ENCODE results near the gene YPEL2. TPM values are rescaled to one million over a fixed set of nuclear protein-coding genes. Genes with fewer than 3 reads are reported as not detected.

The YPEL2 gene
- total RNA-seq, 1 donor from 2014 or later, result 5.3 TPM

- peaks cover 8% of the 10 kb centered on the region for H3K9me3 Mint-ChIP-seq
- H3K27ac Mint-ChIP-seq, result no peak overlapping the region
- no peak for DNase-seq (ENCODE audit: low spot score)
- H3K4me3 Mint-ChIP-seq (ENCODE audit: low read depth), result no peak overlapping the region
- H3K36me3 Mint-ChIP-seq (ENCODE audit: low read depth), result peaks cover 48% of the 10 kb centered on the region
- intact Hi-C loops (cut with micrococcal nuclease), result no loop called here
- H3K4me1 Mint-ChIP-seq (ENCODE audit: low read depth), result peaks cover 34% of the 10 kb centered on the region
- H3K27me3 Mint-ChIP-seq (ENCODE audit: low read depth), result no peaks in the 10 kb centered on the region
Measured at GRCh38 chr17:59355030-59355701, 23.7 kb downstream of the YPEL2 start.

- no peak for DNase-seq (ENCODE audit: low spot score)
- no peak overlapping the region for H3K4me3 Mint-ChIP-seq (ENCODE audit: low read depth)
- intact Hi-C loops (cut with micrococcal nuclease), result no loop called here
- H3K4me1 Mint-ChIP-seq (ENCODE audit: low read depth), result peaks cover 41% of the 10 kb centered on the region
- no peaks in the 10 kb centered on the region for H3K27me3 Mint-ChIP-seq (ENCODE audit: low read depth)
- H3K9me3 Mint-ChIP-seq, result peaks cover 8% of the 10 kb centered on the region
- peaks cover 48% of the 10 kb centered on the region for H3K36me3 Mint-ChIP-seq (ENCODE audit: low read depth)
- H3K27ac Mint-ChIP-seq, result no peak overlapping the region
Measured at GRCh38 chr17:59355702-59356325, 24.4 kb downstream of the YPEL2 start.

- Mint-ChIP-seq H3K27me3 (ENCODE audit: low read depth) (no peaks in the 10 kb centered on the region), H3K9me3 (peaks cover 8% of the 10 kb centered on the region), H3K36me3 (ENCODE audit: low read depth) (peaks cover 48% of the 10 kb centered on the region), H3K4me3 (ENCODE audit: low read depth) (no peak overlapping the region), H3K27ac (no peak overlapping the region), H3K4me1 (ENCODE audit: low read depth) (peaks cover 49% of the 10 kb centered on the region)
- no peak for DNase-seq (ENCODE audit: low spot score)
- intact Hi-C loops (cut with micrococcal nuclease), result no loop called here
Measured at GRCh38 chr17:59356543-59357218, 25.2 kb downstream of the YPEL2 start.

- DNase-seq (ENCODE audit: low spot score), result no peak
- H3K36me3 Mint-ChIP-seq (ENCODE audit: low read depth), result peaks cover 48% of the 10 kb centered on the region
- H3K9me3 Mint-ChIP-seq, result peaks cover 8% of the 10 kb centered on the region
- no peaks in the 10 kb centered on the region for H3K27me3 Mint-ChIP-seq (ENCODE audit: low read depth)
- H3K4me1 Mint-ChIP-seq (ENCODE audit: low read depth), result peaks cover 52% of the 10 kb centered on the region
- no peak overlapping the region for H3K4me3 Mint-ChIP-seq (ENCODE audit: low read depth)
- intact Hi-C loops (cut with micrococcal nuclease), result no loop called here
- H3K27ac Mint-ChIP-seq, result no peak overlapping the region
Measured at GRCh38 chr17:59357219-59357697, 25.8 kb downstream of the YPEL2 start.

GRCh38 chr17:59357929-59358328 is 26.5 kb downstream of the YPEL2 start:
- H3K4me1 Mint-ChIP-seq (ENCODE audit: low read depth), result peaks cover 51% of the 10 kb centered on the region
- no peak for DNase-seq (ENCODE audit: low spot score)
- intact Hi-C loops (cut with micrococcal nuclease), result no loop called here
- peaks cover 8% of the 10 kb centered on the region for H3K9me3 Mint-ChIP-seq
- H3K27me3 Mint-ChIP-seq (ENCODE audit: low read depth), result no peaks in the 10 kb centered on the region
- peaks cover 48% of the 10 kb centered on the region for H3K36me3 Mint-ChIP-seq (ENCODE audit: low read depth)
- no peak overlapping the region for H3K4me3 Mint-ChIP-seq (ENCODE audit: low read depth)
- H3K27ac Mint-ChIP-seq, result peak overlapping the region; percentile 46

- peaks cover 60% of the 10 kb centered on the region for H3K4me1 Mint-ChIP-seq (ENCODE audit: low read depth)
Measured at GRCh38 chr17:59361386-59361785, 29.9 kb downstream of the YPEL2 start.

GRCh38 chr17:59361916-59362810 is 30.7 kb downstream of the YPEL2 start:
- H3K4me1 Mint-ChIP-seq (ENCODE audit: low read depth), result peaks cover 65% of the 10 kb centered on the region
- peak; percentile 49 for DNase-seq (ENCODE audit: low spot score)
- intact Hi-C loops (cut with micrococcal nuclease), result loop anchor here (1.0 to 10.0 kb wide), 6 partner anchors 20 to 947 kb away; partner anchors contain the start of gene RNF43
- peaks cover under 1% of the 10 kb centered on the region for H3K9me3 Mint-ChIP-seq
- peak overlapping the region; percentile 95 for H3K27ac Mint-ChIP-seq
- no peaks in the 10 kb centered on the region for H3K27me3 Mint-ChIP-seq (ENCODE audit: low read depth)
- peak overlapping the region; percentile 72 for H3K4me3 Mint-ChIP-seq (ENCODE audit: low read depth)
- H3K36me3 Mint-ChIP-seq (ENCODE audit: low read depth), result peaks cover 16% of the 10 kb centered on the region

More at GRCh38 chr17:59361386-59361785, 29.9 kb downstream of the YPEL2 start:
- intact Hi-C loops (cut with micrococcal nuclease), result loop anchor here (1.0 to 10.0 kb wide), 4 partner anchors 19 to 947 kb away; partner anchors contain the start of gene RNF43
- Mint-ChIP-seq H3K4me3 (ENCODE audit: low read depth) (peak overlapping the region; percentile 72), H3K27me3 (ENCODE audit: low read depth) (no peaks in the 10 kb centered on the region), H3K9me3 (peaks cover 8% of the 10 kb centered on the region), H3K36me3 (ENCODE audit: low read depth) (peaks cover 24% of the 10 kb centered on the region), H3K27ac (peak overlapping the region; percentile 95)
- DNase-seq (ENCODE audit: low spot score), result no peak

- no peak for DNase-seq (ENCODE audit: low spot score)
- peaks cover 68% of the 10 kb centered on the region for H3K4me1 Mint-ChIP-seq (ENCODE audit: low read depth)
- peak overlapping the region; percentile 95 for H3K27ac Mint-ChIP-seq
- H3K4me3 Mint-ChIP-seq (ENCODE audit: low read depth), result peak overlapping the region; percentile 72
- intact Hi-C loops (cut with micrococcal nuclease), result loop anchor here (1.0 to 10.0 kb wide), 5 partner anchors 9 to 948 kb away; partner anchors contain the start of gene RNF43
- no peaks in the 10 kb centered on the region for H3K27me3 Mint-ChIP-seq (ENCODE audit: low read depth)
- H3K36me3 Mint-ChIP-seq (ENCODE audit: low read depth), result peaks cover 10% of the 10 kb centered on the region
- H3K9me3 Mint-ChIP-seq, result no peaks in the 10 kb centered on the region
Measured at GRCh38 chr17:59362811-59363205, 31.4 kb downstream of the YPEL2 start.

- Mint-ChIP-seq H3K4me3 (ENCODE audit: low read depth) (peak overlapping the region; percentile 13), H3K9me3 (no peaks in the 10 kb centered on the region), H3K4me1 (ENCODE audit: low read depth) (peaks cover 61% of the 10 kb centered on the region), H3K27me3 (ENCODE audit: low read depth) (no peaks in the 10 kb centered on the region), H3K36me3 (ENCODE audit: low read depth) (peaks cover 4% of the 10 kb centered on the region), H3K27ac (peak overlapping the region; percentile 79)
- intact Hi-C loops (cut with micrococcal nuclease), result loop anchor here (10.0 kb wide), 2 partner anchors 459 to 951 kb away; partner anchors contain the start of gene RNF43
- DNase-seq (ENCODE audit: low spot score), result peak; percentile 22
Measured at GRCh38 chr17:59365383-59365981, 34.0 kb downstream of the YPEL2 start.

GRCh38 chr17:59366040-59366757 is 34.7 kb downstream of the YPEL2 start:
- H3K27ac Mint-ChIP-seq, result peak overlapping the region; percentile 79
- no peaks in the 10 kb centered on the region for H3K27me3 Mint-ChIP-seq (ENCODE audit: low read depth)
- DNase-seq (ENCODE audit: low spot score), result no peak
- intact Hi-C loops (cut with micrococcal nuclease), result loop anchor here (10.0 kb wide), 2 partner anchors 459 to 951 kb away; partner anchors contain the start of gene RNF43
- peaks cover 57% of the 10 kb centered on the region for H3K4me1 Mint-ChIP-seq (ENCODE audit: low read depth)
- H3K9me3 Mint-ChIP-seq, result no peaks in the 10 kb centered on the region
- peaks cover 4% of the 10 kb centered on the region for H3K36me3 Mint-ChIP-seq (ENCODE audit: low read depth)
- no peak overlapping the region for H3K4me3 Mint-ChIP-seq (ENCODE audit: low read depth)

All from activated T-helper 2 cell treated with anti-CD3 and anti-CD28 coated beads, Interferon-gamma antibody, Interleukin-2, Interleukin-4, amounts not matched to agents 10 μg/mL and 5 μg/mL and 100 μg/mL, durations not matched to agents 14 hours and 24 hours and 36 hours (primary cell).